ENCODE results near the gene GPR137. TPM values are rescaled to one million over a fixed set of nuclear protein-coding genes. Genes with fewer than 3 reads are reported as not detected.

Gene GPR137
- total and polyA plus RNA-seq, 9 of the 15 experiments (the other 6 are each of a cell fraction or from before 2014, with no cell fraction given), result 0.32 to 26.7 (median 10.7) TPM

GRCh38 chr11:64284962-64285884, at the start of gene GPR137 (continued):
- TF ChIP-seq NRF1 (conservative IDR thresholded peaks at IDR 0.05 in 1 of 2, IDR thresholded peaks at IDR 0.05 in 1 of 2) (peak; percentile 93 to 94), LARP7 (IDR thresholded peaks at IDR 0.05) (no peak), IRF9 (tag; IDR thresholded peaks at IDR 0.05) (no peak), ZNF121 (CRISPR knock-in tag; conservative IDR thresholded peaks at IDR 0.05) (no peak), DDX20 (tag; IDR thresholded peaks at IDR 0.05; ENCODE audit: low read depth) (no peak), KAT2B (IDR thresholded peaks at IDR 0.05; ENCODE audit: low read depth, low read length) (no peak), CBX8 (IDR thresholded peaks at IDR 0.05; ENCODE audit: borderline replicate concordance, extremely low read depth, low read depth, low read length, poor library complexity, severe bottlenecking) (no peak), CEBPB (tag; IDR thresholded peaks at IDR 0.05) (no peak), EZH2 (IDR thresholded peaks at IDR 0.05; ENCODE audit: borderline replicate concordance, low read depth, low read length) (no peak), ZC3H8 (IDR thresholded peaks at IDR 0.05) (no peak), POLR3A (IDR thresholded peaks at IDR 0.05; ENCODE audit: borderline replicate concordance, extremely low read depth, insufficient read depth, insufficient read length) (no peak), PKNOX1 (IDR thresholded peaks at IDR 0.05) (no peak), MYNN (IDR thresholded peaks at IDR 0.05) (no peak), MYNN (CRISPR knock-in tag; IDR thresholded peaks at IDR 0.05) (no peak), MAZ (CRISPR knock-in tag; conservative IDR thresholded peaks at IDR 0.05 in 1 of 2, IDR thresholded peaks at IDR 0.05 in 1 of 2) (peak; percentile 32 to 75; a peak in 2 of 4 replicates), HDAC8 (tag; IDR thresholded peaks at IDR 0.05) (no peak), MEIS2 (IDR thresholded peaks at IDR 0.05; ENCODE audit: partially characterized antibody) (peak; percentile 61), PHTF2 (CRISPR knock-in tag; IDR thresholded peaks at IDR 0.05) (no peak), ZNF740 (CRISPR knock-in tag; IDR thresholded peaks at IDR 0.05) (no peak), ZNF740 (tag; IDR thresholded peaks at IDR 0.05) (no peak), GATAD2A (IDR thresholded peaks at IDR 0.05) (no peak), HNRNPK (IDR thresholded peaks at IDR 0.05; ENCODE audit: low read depth, low read length, poor library complexity, severe bottlenecking) (peak; percentile 100), PATZ1 (CRISPR knock-in tag; IDR thresholded peaks at IDR 0.05; ENCODE audit: borderline replicate concordance) (no peak)
